ENCODE data around the gene WSCD1.

DNA sequence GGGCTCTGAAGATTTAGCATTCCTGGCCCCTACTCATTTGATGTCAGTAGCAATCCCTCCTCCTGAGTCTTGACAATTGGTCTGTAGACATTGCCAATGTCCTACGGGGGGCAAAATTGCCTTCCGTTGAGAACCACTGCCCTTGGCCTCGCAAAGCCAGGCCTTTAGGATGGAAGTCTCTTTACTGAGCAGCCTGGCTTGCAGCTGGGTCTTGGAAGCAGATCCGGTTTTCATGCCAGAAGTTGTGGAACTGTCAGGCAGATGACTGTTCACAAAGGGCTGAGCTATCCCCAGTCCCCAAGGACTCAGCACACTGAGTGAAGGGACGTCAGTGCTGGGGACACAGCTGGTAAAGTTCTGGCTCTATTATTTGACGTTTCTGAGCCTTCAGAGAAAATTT, 83.2 kb downstream of the WSCD1 start:
- TF ChIP-seq POLR2A (IDR thresholded peaks at IDR 0.05): no peak
- TF ChIP-seq, protein P1, sequence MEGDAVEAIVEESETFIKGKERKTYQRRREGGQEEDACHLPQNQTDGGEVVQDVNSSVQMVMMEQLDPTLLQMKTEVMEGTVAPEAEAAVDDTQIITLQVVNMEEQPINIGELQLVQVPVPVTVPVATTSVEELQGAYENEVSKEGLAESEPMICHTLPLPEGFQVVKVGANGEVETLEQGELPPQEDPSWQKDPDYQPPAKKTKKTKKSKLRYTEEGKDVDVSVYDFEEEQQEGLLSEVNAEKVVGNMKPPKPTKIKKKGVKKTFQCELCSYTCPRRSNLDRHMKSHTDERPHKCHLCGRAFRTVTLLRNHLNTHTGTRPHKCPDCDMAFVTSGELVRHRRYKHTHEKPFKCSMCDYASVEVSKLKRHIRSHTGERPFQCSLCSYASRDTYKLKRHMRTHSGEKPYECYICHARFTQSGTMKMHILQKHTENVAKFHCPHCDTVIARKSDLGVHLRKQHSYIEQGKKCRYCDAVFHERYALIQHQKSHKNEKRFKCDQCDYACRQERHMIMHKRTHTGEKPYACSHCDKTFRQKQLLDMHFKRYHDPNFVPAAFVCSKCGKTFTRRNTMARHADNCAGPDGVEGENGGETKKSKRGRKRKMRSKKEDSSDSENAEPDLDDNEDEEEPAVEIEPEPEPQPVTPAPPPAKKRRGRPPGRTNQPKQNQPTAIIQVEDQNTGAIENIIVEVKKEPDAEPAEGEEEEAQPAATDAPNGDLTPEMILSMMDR (IDR thresholded peaks at IDR 0.05): no peak

Measured in testis (tissue), 2 donors.